ENCODE results near the gene CPNE5.

Gene CPNE5

GRCh38 chr6:36857325-36857724, 18.1 kb upstream of the CPNE5 start:
- no peak for DNase-seq (ENCODE audit: low spot score)

GRCh38 chr6:36856277-36856676, 17.0 kb upstream of the CPNE5 start:
- no peak for DNase-seq (ENCODE audit: low spot score)

- DNase-seq (ENCODE audit: low spot score): no peak
These were observed 16.5 kb upstream of the CPNE5 start for GRCh38 chr6:36855750-36856149.

GRCh38 chr6:36853325-36853724, 14.1 kb upstream of the CPNE5 start:
- DNase-seq (ENCODE audit: low spot score): no peak

- DNase-seq (ENCODE audit: low spot score): no peak
These were observed 13.4 kb upstream of the CPNE5 start for GRCh38 chr6:36852481-36853147.

GRCh38 chr6:36851626-36852025, 12.4 kb upstream of the CPNE5 start:
- DNase-seq (ENCODE audit: low spot score): no peak

- DNase-seq (ENCODE audit: low spot score): peak; percentile 67
These were observed 11.9 kb upstream of the CPNE5 start for GRCh38 chr6:36851149-36851614.

GRCh38 chr6:36850021-36850420, 10.8 kb upstream of the CPNE5 start:
- no peak for DNase-seq (ENCODE audit: low spot score)

- peak; percentile 79 for DNase-seq (ENCODE audit: low spot score)
These were observed 9.6 kb upstream of the CPNE5 start for GRCh38 chr6:36848658-36849441.

- no peak for DNase-seq (ENCODE audit: low spot score)
These were observed 8.7 kb upstream of the CPNE5 start for GRCh38 chr6:36847991-36848390.

- DNase-seq (ENCODE audit: low spot score): no peak
These were observed 7.9 kb upstream of the CPNE5 start for GRCh38 chr6:36847152-36847551.

- no peak for DNase-seq (ENCODE audit: low spot score)
These were observed 6.0 kb upstream of the CPNE5 start for GRCh38 chr6:36845233-36845632.

GRCh38 chr6:36844232-36845170, 5.3 kb upstream of the CPNE5 start:
- no peak for DNase-seq (ENCODE audit: low spot score)

- no peak for DNase-seq (ENCODE audit: low spot score)
These were observed 3.9 kb upstream of the CPNE5 start for GRCh38 chr6:36843170-36843569.

GRCh38 chr6:36841756-36842155, 2.5 kb upstream of the CPNE5 start:
- DNase-seq (ENCODE audit: low spot score): no peak

GRCh38 chr6:36840432-36841403, 1.5 kb upstream of the CPNE5 start:
- peak; percentile 34 for DNase-seq (ENCODE audit: low spot score)

GRCh38 chr6:36839749-36840431, 646 bp upstream of the CPNE5 start:
- DNase-seq (ENCODE audit: low spot score): peak; percentile 80

- no peak for DNase-seq (ENCODE audit: low spot score)
These were observed 1.6 kb downstream of the CPNE5 start for GRCh38 chr6:36837686-36838085.

GRCh38 chr6:36837022-36837339, 2.3 kb downstream of the CPNE5 start:
- no peak for DNase-seq (ENCODE audit: low spot score)

GRCh38 chr6:36836111-36837021, 2.9 kb downstream of the CPNE5 start:
- DNase-seq (ENCODE audit: low spot score): no peak

Data from iPS-NIHi11 (cell line).